Subcutaneous adipose tissue (tissue), 4 donors: ENCODE measurements around the gene PTPRG. TPM values are rescaled to one million over a fixed set of nuclear protein-coding genes. Genes with fewer than 3 reads are reported as not detected.

ENCODE experiments used
- total RNA-seq, 4 donors: library from RNA; depleted of rRNA; stranded (reverse); fragments of >200 nt; gene quantifications; one replicate each; pipeline ENCODE4 v1.1.0, GENCODE V29; 2016
- TF ChIP-seq, protein P1 (sequence below): fragments of 450-650 bp; IDR thresholded peaks from one replicate; pipeline ENCODE4 v1.5.1; 2016; ENCODE audit warnings: low read depth, mild to moderate bottlenecking, control low read depth, antibody characterized with exemption, moderate library complexity

PTPRG gene
- total RNA-seq, 4 donors from 2014 or later: 115 to 164 (median 159) TPM

DNA sequence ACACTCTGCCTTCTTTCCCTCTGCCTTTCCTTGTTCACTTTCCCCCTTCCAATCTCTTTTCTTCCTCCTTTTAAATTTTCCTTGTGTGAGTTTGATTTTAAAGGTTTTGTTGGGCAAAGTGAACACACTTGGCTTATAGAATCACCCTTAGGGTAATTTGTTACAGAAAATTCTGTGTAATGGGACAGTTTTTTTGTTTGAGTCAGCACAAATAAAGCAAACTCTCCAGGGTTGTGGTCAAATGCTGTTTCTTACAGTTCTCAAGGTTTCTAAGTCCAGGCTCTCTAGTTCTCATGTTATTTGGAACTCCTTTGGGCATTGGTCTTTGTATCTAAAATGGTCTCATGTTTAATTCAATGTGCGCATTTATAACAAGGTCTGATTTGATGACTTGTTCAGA is 307.1 kb downstream of the PTPRG start:
- TF ChIP-seq, protein P1, sequence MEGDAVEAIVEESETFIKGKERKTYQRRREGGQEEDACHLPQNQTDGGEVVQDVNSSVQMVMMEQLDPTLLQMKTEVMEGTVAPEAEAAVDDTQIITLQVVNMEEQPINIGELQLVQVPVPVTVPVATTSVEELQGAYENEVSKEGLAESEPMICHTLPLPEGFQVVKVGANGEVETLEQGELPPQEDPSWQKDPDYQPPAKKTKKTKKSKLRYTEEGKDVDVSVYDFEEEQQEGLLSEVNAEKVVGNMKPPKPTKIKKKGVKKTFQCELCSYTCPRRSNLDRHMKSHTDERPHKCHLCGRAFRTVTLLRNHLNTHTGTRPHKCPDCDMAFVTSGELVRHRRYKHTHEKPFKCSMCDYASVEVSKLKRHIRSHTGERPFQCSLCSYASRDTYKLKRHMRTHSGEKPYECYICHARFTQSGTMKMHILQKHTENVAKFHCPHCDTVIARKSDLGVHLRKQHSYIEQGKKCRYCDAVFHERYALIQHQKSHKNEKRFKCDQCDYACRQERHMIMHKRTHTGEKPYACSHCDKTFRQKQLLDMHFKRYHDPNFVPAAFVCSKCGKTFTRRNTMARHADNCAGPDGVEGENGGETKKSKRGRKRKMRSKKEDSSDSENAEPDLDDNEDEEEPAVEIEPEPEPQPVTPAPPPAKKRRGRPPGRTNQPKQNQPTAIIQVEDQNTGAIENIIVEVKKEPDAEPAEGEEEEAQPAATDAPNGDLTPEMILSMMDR: no peak

DNA sequence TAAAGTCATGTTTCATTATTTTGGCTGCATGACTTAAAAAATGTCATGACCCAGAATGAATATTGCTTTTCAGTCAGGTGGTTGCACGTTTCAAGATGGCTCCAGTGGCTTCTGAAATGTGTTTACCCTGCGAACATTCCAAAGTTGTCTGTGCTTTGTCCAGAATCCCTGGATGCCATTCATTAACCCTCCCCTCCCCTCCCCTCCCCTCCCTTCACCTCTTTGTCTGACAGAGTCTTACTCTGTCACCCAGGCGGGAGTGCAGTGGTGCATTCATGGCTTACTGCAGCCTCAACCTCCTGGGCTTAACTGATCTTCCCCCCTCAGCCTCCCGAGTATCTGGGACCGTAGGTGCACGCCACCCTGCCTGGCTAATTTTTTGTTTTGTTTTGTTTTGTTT is 308.0 kb downstream of the PTPRG start:
- TF ChIP-seq, protein P1: no peak

DNA sequence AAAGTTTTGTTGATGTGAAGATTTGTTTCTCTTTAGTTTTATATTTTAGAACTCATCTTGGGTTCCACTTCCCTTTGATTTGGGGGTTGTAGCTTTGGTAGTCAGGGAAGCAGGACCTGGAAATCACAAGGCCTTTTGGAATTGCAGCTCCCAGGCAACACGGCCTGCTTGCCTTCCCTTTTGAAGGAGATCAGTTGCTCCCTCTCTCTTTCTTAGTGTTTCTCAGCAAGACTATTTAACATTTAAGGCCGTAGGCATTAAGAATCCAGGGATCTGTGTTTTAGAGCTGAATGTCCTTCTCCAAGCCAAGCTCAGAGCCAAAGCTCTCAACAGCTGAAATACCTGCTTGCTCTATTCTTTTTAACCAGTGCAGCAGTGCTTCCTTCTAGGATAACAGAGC is 310.3 kb downstream of the PTPRG start:
- TF ChIP-seq, protein P1: no peak

DNA sequence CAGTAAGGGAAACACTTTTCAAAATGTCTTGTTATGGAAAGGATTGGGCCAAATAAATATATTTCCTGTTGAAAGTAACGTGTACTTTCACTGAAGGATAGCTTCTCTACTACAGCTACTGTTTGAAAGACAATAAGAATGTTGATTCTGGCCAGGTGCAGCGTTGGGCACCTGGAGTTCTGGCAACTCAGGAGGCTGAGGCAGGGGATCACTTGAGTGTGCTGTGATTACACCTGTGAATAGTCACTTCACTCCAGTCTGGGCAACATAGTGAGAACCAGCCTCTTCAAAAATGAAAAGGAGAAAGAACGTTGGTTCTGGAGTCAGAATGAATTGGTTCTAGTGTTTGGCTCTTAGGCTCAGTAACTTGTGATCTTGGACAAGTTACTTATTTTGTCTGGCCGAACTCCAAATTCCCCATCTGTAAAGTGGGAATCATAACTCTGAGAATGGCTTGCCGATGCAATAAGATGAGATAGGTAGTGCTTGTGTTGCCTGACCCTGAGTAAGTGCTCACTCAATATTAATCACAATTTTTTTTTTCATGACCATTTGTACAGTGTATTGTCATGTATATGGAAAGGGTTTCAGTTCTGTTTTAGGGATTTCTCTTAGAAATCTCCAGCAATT is 310.8 kb downstream of the PTPRG start:
- TF ChIP-seq, protein P1: no peak

DNA sequence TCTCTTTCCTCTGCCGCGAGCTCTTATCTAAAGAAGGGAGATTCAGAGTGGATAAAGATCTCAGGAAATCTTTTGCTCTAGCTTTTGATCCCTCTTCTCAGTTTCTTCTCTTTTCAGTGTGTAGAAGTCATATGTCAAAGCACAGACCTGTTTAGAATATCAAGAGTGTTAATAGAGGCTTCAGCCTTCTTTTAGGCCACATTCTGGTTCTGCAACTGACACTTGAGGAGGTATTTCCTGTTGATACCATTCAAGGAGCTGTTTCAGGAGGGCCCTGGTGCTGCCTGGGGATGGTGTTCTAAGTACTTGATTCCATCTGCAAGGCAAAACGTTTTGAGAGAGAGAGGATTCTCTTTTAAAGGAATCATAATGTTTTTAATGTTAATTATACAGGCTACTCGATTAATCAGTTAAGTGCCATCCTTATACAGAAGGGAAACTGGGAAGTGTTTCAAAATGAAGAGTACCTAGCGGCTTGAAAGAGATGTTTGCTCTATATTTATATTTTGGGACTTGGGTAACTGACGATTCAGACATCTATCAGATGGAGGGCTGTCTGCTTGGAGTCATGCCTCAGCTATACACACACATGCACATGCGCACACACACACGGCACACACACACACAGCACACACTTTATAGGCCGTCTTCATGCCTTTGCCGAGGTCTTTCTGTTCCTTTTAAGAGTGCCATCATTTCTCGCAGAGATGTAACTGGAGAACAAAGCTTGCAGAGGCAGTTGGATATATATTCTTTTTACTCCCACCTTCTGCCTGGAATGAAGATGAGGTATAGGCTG is 313.9 kb downstream of the PTPRG start:
- TF ChIP-seq, protein P1: no peak

DNA sequence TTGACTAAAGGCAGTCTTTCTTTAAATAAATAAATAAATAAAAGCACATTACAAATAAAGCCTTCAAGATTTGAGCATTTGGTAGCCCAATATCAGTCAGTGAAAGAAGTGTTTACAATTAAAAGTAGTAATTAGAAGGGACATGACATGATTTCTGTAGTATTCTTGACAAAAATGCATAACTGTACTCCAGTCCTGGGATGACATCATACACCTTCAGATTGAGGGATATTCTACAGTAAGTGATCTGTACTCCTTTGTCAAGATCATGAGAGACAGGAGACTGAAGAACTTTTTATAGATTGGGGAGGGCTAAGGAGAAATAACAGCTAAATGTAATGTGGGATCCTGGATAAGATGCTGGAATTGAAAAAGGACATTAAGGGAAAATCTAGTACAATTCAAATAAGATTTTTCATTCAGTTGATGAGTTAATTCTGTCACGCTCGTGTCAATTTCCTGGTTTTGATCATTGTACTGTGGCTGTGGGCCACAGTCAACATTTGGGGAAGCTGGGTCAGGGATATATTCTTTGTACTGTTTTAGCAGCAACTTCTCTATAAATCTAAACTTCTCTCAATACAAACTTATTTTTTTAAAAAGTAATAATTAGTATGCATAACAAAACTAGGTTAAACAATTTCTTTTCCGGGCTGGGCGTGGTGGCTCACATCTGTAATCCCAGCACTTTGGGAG is 314.8 kb downstream of the PTPRG start:
- TF ChIP-seq, protein P1: no peak

DNA sequence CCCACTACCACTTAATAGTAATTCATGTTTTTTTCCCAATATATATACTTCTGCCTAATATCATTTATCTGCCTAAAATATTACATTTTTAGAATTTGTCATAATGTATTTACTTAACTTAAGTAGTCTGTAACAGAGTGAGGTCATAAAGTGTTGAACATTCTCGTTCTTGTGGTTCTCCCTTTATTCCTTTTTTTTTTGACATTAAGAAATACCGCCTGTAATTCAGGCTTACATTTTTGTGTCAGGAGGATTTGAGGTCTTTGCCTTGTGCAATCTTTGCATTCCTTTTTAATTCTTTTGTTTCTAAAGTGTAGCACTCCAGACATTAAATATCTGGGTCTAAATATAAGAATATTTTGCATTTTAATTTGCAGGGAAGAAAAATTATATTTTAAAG is 315.4 kb downstream of the PTPRG start:
- TF ChIP-seq, protein P1: no peak
